GM12878 (cell line): ENCODE data around the gene SELENOS. TPM values are rescaled to one million over a fixed set of nuclear protein-coding genes. Genes with fewer than 3 reads are reported as not detected.

Experiments used
- ATAC-seq: fragments of 200-7000 bp; cut with Tn5 transposase; 3 replicates; pipeline ENCODE4 v1.9.1; 2020; ENCODE audit warnings: mild to moderate bottlenecking, moderate library complexity
- BruUV-seq: library from RNA; stranded (reverse); fragments of 400-500 nt; replicated peaks from 2 replicates; lab custom pipeline; 2021; lab: Mats Ljungman, UMichigan
- CTCF ChIA-PET: fragments of 300-600 bp; sonication (Branson Sonifier 250); formaldehyde crosslinking; extraction: SDS; loops from one replicate; lab custom pipeline; 2021; ENCODE audit warnings: inconsistent platforms; lab: Yijun Ruan, JAX
- POLR2A ChIA-PET: fragments of 350-600 bp; formaldehyde crosslinking; extraction: SDS; loops from one replicate; lab custom pipeline; 2021; ENCODE audit warnings: inconsistent platforms; lab: Charles Lee
- RAD21 ChIA-PET: fragments of 300-600 bp; sonication (Branson Sonifier 250); formaldehyde crosslinking; loops from one replicate; lab custom pipeline; 2023; ENCODE audit warnings: antibody characterized with exemption; ENCODE audit not compliant: unreplicated experiment; lab: Charles Lee
- SMC1A ChIA-PET: fragments of 300-600 bp; sonication (Branson Sonifier 250); formaldehyde crosslinking; loops from one replicate; lab custom pipeline; 2023; ENCODE audit not compliant: unreplicated experiment, uncharacterized antibody; lab: Charles Lee
- DNase-seq: peaks from one replicate; pipeline ENCODE4 v3.0.0-alpha.2; 2011; ENCODE audit warnings: low read depth, low spot score
- FAIRE-seq: peaks from 3 replicates; lab custom pipeline; 2011; peaks lifted over from hg19 to GRCh38; lab: Jason Lieb, UNC
- H2AFZ ChIP-seq: 2 replicates; pipeline ENCODE4 v1.6.0; 2011; ENCODE audit warnings: low read depth, low read length, control low read depth; ENCODE audit not compliant: control insufficient read depth
- H3K27ac ChIP-seq: 2 replicates; pipeline ENCODE4 v1.5.1; 2011; ENCODE audit warnings: control low read depth; ENCODE audit not compliant: control insufficient read depth, insufficient read depth
- H3K27me3 ChIP-seq, 2 experiments: replicated peaks in 1 of 2; 2 replicates each; pipeline versions ENCODE4 v1.6.0 to v1.6.1; 2011; ENCODE audit warnings: low read length in 1 of 2; ENCODE audit not compliant: control insufficient read depth in 2 of 2, insufficient read depth in 2 of 2
- H3K36me3 ChIP-seq, 2 experiments: 2 replicates each; pipeline ENCODE4 v1.5.1; 2011; ENCODE audit warnings: low read length in 1 of 2; ENCODE audit not compliant: control insufficient read depth in 2 of 2, insufficient read depth in 2 of 2
- H3K4me1 ChIP-seq: 2 replicates; pipeline ENCODE4 v1.6.1; 2011; ENCODE audit warnings: mild to moderate bottlenecking, low read length, moderate library complexity, mixed read lengths; ENCODE audit not compliant: control insufficient read depth, insufficient read depth
- H3K4me2 ChIP-seq: 2 replicates; pipeline ENCODE4 v1.6.0; 2011; ENCODE audit warnings: control low read depth; ENCODE audit not compliant: control insufficient read depth, insufficient read depth
- H3K4me3 ChIP-seq: fragments of 200-600 bp; sonication (generic); 2 replicates; pipeline ENCODE4 v1.5.1; 2016
- H3K79me2 ChIP-seq: 2 replicates; pipeline ENCODE4 v1.6.0; 2011; ENCODE audit warnings: low read length; ENCODE audit not compliant: control insufficient read depth, insufficient read depth
- H3K9ac ChIP-seq: 2 replicates; pipeline ENCODE4 v1.8.0; 2011; ENCODE audit warnings: low read length, control low read depth, mixed read lengths; ENCODE audit not compliant: control insufficient read depth, insufficient read depth
- H3K9me3 ChIP-seq: replicated peaks from 3 replicates; pipeline ENCODE4 v1.5.1; 2011; ENCODE audit warnings: mild to moderate bottlenecking, low read length; ENCODE audit not compliant: control insufficient read depth, insufficient read depth
- H4K20me1 ChIP-seq: 2 replicates; pipeline ENCODE4 v1.6.0; 2011; ENCODE audit not compliant: control insufficient read depth, insufficient read depth
- CREM ChIP-seq: IDR thresholded peaks from 2 replicates; pipeline ENCODE4 v1.6.1; 2014; ENCODE audit warnings: antibody characterized with exemption, low read depth
- GATAD2B ChIP-seq: fragments of 450-650 bp; conservative IDR thresholded peaks from 2 replicates; pipeline ENCODE4 v1.6.1; 2017; ENCODE audit warnings: low read depth, mild to moderate bottlenecking, moderate library complexity
- HCFC1 ChIP-seq: fragments of 150-350 bp; IDR thresholded peaks from 2 replicates; pipeline ENCODE4 v1.6.1; 2014; ENCODE audit warnings: low read length
- MYB ChIP-seq: fragments of 150-350 bp; IDR thresholded peaks from 2 replicates; pipeline ENCODE4 v1.6.1; 2014; ENCODE audit warnings: mild to moderate bottlenecking, low read depth, low read length, borderline replicate concordance
- NR2C1 ChIP-seq: fragments of 450-650 bp; IDR thresholded peaks from 2 replicates; pipeline ENCODE4 v1.6.1; 2017; ENCODE audit warnings: antibody characterized with exemption, mild to moderate bottlenecking, moderate library complexity
- PML ChIP-seq: IDR thresholded peaks from 2 replicates; pipeline ENCODE4 v1.6.1; 2012; ENCODE audit warnings: low read length, inconsistent platforms
- POLR2AphosphoS5 ChIP-seq: IDR thresholded peaks from 2 replicates; pipeline ENCODE4 v1.6.1; 2011; ENCODE audit warnings: mild to moderate bottlenecking, low read length, inconsistent platforms
- SPI1 ChIP-seq: IDR thresholded peaks from 2 replicates; pipeline ENCODE4 v1.6.1; 2011; ENCODE audit warnings: low read depth, mild to moderate bottlenecking, low read length, moderate library complexity, borderline replicate concordance; ENCODE audit not compliant: insufficient read depth
- ZNF274 ChIP-seq: IDR thresholded peaks from one replicate; pipeline ENCODE4 v1.8.0; 2011; ENCODE audit not compliant: insufficient read length, insufficient read depth
- WGBS: methylation state at CpG from one replicate; pipeline ENCODE4 v1.1.6; 2016; ENCODE audit warnings: low lambda C conversion rate; ENCODE audit not compliant: insufficient replicate concordance, insufficient coverage; ENCODE audit errors: missing lambda C conversion rate; 5-methylcytosine and 5-hydroxymethylcytosine counted together
- in situ Hi-C: fragments of 300-500 bp; cut with MboI; formaldehyde crosslinking; loops from 9 replicates; pipeline ENCODE4 v1.14.3; 2018; ENCODE audit warnings: mixed read lengths
- intact Hi-C: fragments of 100-400 bp; cut with micrococcal nuclease; formaldehyde crosslinking; loops from one replicate; pipeline ENCODE4 v1.14.2; 2022; ENCODE audit not compliant: unreplicated experiment
- polyA plus RNA-seq, 11 experiments: library from polyadenylated mRNA; depleted of rRNA in 4 of 11; unstranded in 6 of 11; stranded (reverse) in 5 of 11; fragments of >200 nt; fragmentation: Nextera tagmentation in 4 of 11; fragmentation: Illumina TruSeq in 1 of 11; extraction: Ambion mirVana in 4 of 11; extraction: Trizol in 1 of 11; gene quantifications; 1 replicate in 1 of 11; 2 replicates in 10 of 11; pipeline versions ENCODE4 v1.2.1 to v1.2.3, GENCODE V29; 2011 to 2016; ENCODE audit warnings: inconsistent platforms in 2 of 11, missing spikeins in 2 of 11, low read depth in 1 of 11
- total RNA-seq, 4 experiments: library from RNA; depleted of rRNA in 3 of 4; stranded (reverse); fragments of >200 nt in 3 of 4; fragmentation: Illumina TruSeq in 1 of 4; extraction: Trizol in 1 of 4; gene quantifications; 2 replicates each; pipeline versions ENCODE4 v1.2.1 to v1.2.3, GENCODE V29; 2013 to 2021
- TF ChIP-seq, protein P1 (sequence below): IDR thresholded peaks from 2 replicates; pipeline ENCODE4 v1.6.1; 2011; ENCODE audit warnings: borderline replicate concordance, low read depth, mild to moderate bottlenecking, moderate library complexity, mixed read lengths, low read length; ENCODE audit not compliant: insufficient read depth; ENCODE audit errors: extremely low read length
- TF ChIP-seq, protein P2 (sequence below): fragments of 450-650 bp; formaldehyde crosslinking; IDR thresholded peaks from 2 replicates; pipeline ENCODE4 v1.5.0; 2022; ENCODE audit warnings: mild to moderate bottlenecking, missing genetic modification characterization
- TF ChIP-seq, protein P3 (sequence below): fragments of 150-350 bp; IDR thresholded peaks from 2 replicates; pipeline ENCODE4 v1.6.1; 2014; ENCODE audit warnings: mild to moderate bottlenecking, low read depth, low read length

Gene SELENOS
- total and polyA plus RNA-seq, 10 of the 15 experiments (the other 5 are each of a cell fraction or from before 2014, with no cell fraction given): 25.8 to 90.1 (median 37.3) TPM

DNA sequence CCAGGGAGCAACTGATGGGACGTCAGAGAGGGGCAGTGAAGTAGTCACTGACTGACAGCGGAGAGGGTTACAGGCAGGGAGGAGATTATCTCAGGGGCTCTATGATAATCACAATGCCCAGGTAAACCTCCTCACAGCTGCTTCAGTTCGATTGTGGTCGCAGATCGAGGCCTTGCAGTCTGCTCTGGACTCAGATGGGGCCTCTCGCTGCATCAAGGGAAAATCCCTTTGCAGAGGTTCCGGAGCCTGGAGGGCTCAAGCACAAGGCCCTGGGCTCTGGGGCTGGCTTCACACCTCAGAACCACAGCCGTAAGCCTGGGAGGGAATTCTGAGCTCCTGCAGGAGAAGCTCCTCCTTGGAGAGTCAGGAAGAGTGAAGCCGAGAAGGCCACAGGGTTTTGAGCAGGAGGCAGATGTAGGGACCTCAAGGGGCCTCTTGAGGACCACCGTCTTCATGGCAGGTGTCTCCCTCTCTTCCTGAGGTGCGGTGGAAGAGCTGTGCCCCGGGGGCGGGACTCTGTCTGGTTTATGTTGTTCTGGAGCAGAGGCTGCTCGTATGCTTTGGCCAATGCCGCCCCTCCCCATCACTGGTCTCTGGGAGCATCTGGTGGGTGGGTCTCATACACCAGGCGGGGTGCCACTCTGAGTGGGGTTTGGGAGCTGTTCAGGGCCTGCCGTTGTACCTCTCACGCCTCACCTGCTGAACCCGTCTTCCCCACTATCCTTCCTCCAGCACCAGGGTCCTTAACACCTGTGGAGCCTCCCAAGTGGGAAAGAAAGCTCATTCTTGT, 37.2 kb upstream of the SELENOS start (continued):
- TF ChIP-seq, protein P1, sequence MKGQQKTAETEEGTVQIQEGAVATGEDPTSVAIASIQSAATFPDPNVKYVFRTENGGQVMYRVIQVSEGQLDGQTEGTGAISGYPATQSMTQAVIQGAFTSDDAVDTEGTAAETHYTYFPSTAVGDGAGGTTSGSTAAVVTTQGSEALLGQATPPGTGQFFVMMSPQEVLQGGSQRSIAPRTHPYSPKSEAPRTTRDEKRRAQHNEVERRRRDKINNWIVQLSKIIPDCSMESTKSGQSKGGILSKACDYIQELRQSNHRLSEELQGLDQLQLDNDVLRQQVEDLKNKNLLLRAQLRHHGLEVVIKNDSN: no peak
- TF ChIP-seq POLR2AphosphoS5 (no peak), GATAD2B (no peak), NR2C1 (no peak)
- TF ChIP-seq, protein P2, sequence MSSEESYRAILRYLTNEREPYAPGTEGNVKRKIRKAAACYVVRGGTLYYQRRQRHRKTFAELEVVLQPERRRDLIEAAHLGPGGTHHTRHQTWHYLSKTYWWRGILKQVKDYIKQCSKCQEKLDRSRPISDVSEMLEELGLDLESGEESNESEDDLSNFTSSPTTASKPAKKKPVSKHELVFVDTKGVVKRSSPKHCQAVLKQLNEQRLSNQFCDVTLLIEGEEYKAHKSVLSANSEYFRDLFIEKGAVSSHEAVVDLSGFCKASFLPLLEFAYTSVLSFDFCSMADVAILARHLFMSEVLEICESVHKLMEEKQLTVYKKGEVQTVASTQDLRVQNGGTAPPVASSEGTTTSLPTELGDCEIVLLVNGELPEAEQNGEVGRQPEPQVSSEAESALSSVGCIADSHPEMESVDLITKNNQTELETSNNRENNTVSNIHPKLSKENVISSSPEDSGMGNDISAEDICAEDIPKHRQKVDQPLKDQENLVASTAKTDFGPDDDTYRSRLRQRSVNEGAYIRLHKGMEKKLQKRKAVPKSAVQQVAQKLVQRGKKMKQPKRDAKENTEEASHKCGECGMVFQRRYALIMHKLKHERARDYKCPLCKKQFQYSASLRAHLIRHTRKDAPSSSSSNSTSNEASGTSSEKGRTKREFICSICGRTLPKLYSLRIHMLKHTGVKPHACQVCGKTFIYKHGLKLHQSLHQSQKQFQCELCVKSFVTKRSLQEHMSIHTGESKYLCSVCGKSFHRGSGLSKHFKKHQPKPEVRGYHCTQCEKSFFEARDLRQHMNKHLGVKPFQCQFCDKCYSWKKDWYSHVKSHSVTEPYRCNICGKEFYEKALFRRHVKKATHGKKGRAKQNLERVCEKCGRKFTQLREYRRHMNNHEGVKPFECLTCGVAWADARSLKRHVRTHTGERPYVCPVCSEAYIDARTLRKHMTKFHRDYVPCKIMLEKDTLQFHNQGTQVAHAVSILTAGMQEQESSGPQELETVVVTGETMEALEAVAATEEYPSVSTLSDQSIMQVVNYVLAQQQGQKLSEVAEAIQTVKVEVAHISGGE (CRISPR knock-in tag): no peak

DNA sequence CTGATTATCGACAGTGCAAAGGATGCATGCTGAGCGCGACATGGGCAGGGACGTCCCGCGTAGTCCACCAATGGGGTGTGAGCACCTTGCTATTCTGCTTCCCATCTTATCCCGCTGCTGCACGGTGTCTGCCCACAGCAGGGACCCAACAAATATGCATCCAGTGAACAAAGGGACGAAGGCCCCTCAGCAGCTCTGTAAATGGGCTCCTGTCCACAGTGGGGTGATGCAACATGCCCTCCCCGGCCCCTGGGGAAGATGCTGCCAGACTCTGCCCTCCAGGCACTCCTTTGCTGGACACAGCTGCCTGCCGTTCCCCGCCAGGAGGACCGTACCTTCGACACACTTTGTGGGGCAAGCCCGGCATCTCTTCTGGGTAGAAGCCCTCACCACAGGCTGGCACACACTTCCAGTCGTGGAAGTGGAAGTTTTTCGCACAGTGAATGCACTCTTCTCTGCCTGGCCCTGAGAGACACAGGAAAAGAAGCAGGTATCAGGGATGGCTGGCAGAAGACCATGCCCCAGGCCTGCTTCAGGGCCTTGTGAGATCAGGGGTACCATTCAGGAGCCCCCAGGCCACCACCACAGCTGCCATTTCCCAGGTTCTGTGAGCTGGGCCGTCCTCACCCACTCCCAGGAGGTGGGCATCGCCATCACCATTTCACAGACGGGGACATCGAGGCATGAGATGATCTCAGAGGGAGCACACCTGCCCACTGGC, 35.9 kb upstream of the SELENOS start:
- Histone ChIP-seq H3K4me2 (no peak overlapping the region), H3K27me3 (no peaks in the 10 kb centered on the region; a peak in 3 of 4 replicates), H3K79me2 (no peaks in the 10 kb centered on the region), H2AFZ (no peak overlapping the region), H3K4me3 (no peak overlapping the region), H3K27ac (no peak overlapping the region), H3K9ac (no peak overlapping the region), H3K9me3 (no peaks in the 10 kb centered on the region), H3K36me3 (no peaks in the 10 kb centered on the region), H3K4me1 (no peaks in the 10 kb centered on the region), H4K20me1 (no peaks in the 10 kb centered on the region)
- ChIA-PET SMC1A (no interaction called here), POLR2A (no interaction called here), CTCF (no interaction called here), RAD21 (no interaction called here)
- no TSS peak for BruUV-seq
- intact Hi-C loops: no loop called here
- WGBS: 68% methylated on average over 21 of the region's 21 CpGs
- DNase-seq (no peak), FAIRE-seq (no peak), ATAC-seq (no peak)
- no peak for TF ChIP-seq ZNF274
- no peak for TF ChIP-seq SPI1
- no peak for TF ChIP-seq HCFC1
- no peak for TF ChIP-seq MYB
- TF ChIP-seq, protein P3, sequence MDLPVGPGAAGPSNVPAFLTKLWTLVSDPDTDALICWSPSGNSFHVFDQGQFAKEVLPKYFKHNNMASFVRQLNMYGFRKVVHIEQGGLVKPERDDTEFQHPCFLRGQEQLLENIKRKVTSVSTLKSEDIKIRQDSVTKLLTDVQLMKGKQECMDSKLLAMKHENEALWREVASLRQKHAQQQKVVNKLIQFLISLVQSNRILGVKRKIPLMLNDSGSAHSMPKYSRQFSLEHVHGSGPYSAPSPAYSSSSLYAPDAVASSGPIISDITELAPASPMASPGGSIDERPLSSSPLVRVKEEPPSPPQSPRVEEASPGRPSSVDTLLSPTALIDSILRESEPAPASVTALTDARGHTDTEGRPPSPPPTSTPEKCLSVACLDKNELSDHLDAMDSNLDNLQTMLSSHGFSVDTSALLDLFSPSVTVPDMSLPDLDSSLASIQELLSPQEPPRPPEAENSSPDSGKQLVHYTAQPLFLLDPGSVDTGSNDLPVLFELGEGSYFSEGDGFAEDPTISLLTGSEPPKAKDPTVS: no peak
- no peak for TF ChIP-seq CREM
- TF ChIP-seq, protein P1: no peak
- no peak for TF ChIP-seq PML
- in situ Hi-C loops: no loop called here
